ENCODE data around the gene GMPS. TPM values are rescaled to one million over a fixed set of nuclear protein-coding genes. Genes with fewer than 3 reads are reported as not detected.

Gene GMPS
- total and polyA plus RNA-seq, 9 of the 15 experiments (the other 6 are each of a cell fraction or from before 2014, with no cell fraction given) = 73.7 to 282 (median 156) TPM

- TF ChIP-seq ETV6 (IDR thresholded peaks at IDR 0.05; ENCODE audit: borderline replicate concordance in 1 of 2, low read depth in 2 of 2, low read length in 1 of 2) (no peak), ETV6 (CRISPR knock-in tag; IDR thresholded peaks at IDR 0.05; ENCODE audit: borderline replicate concordance) (no peak), U2AF1 (optimal IDR thresholded peaks at IDR 0.05; ENCODE audit: low read depth, low read length) (no peak), FOXK2 (conservative IDR thresholded peaks at IDR 0.05 in 1 of 2, IDR thresholded peaks at IDR 0.05 in 1 of 2; ENCODE audit: low read depth in 2 of 2) (peak; percentile 92 to 95), ZNF609 (CRISPR knock-in tag; IDR thresholded peaks at IDR 0.05; ENCODE audit: borderline replicate concordance) (no peak), EZH2 (IDR thresholded peaks at IDR 0.05; ENCODE audit: borderline replicate concordance, low read depth, low read length) (no peak), ZNF551 (CRISPR knock-in tag; IDR thresholded peaks at IDR 0.05) (no peak), FOXA3 (CRISPR knock-in tag; conservative IDR thresholded peaks at IDR 0.05 in 1 of 2, IDR thresholded peaks at IDR 0.05 in 1 of 2) (peak; percentile 69 to 84), UBTF (IDR thresholded peaks at IDR 0.05; ENCODE audit: borderline replicate concordance in 1 of 2, low read depth in 2 of 2, low read length in 2 of 2) (no peak), SP1 (CRISPR knock-in tag; IDR thresholded peaks at IDR 0.05) (peak; percentile 29; the same call in 1 of the 2 replicates), CREM (IDR thresholded peaks at IDR 0.05; ENCODE audit: low read depth) (no peak; the same call in 1 of the 2 replicates)
Observed at GRCh38 chr3:155890671-155891190, 20.3 kb downstream of the GMPS start (continued).

Measured in K562 (cell line).